Endometrial microvascular endothelial cells (primary cell): ENCODE results near the gene RGS12. TPM values are rescaled to one million over a fixed set of nuclear protein-coding genes. Genes with fewer than 3 reads are reported as not detected.

Experiments
- in situ Hi-C: cut with HindIII; loops from 2 replicates; pipeline ENCODE4 v1.10.0; 2017; ENCODE audit warnings: low sequenced_read_pairs, low pct_unique_long_range_greater_than_20kb; ENCODE audit errors: inconsistent ontology term
- total RNA-seq: library from RNA; depleted of rRNA; stranded (reverse); fragments of >200 nt; gene quantifications from one replicate; pipeline ENCODE4 v1.2.3, GENCODE V29; 2015; ENCODE audit errors: inconsistent ontology term

Gene RGS12
- total RNA-seq, 1 donor from 2014 or later, result 38.2 TPM

DNA sequence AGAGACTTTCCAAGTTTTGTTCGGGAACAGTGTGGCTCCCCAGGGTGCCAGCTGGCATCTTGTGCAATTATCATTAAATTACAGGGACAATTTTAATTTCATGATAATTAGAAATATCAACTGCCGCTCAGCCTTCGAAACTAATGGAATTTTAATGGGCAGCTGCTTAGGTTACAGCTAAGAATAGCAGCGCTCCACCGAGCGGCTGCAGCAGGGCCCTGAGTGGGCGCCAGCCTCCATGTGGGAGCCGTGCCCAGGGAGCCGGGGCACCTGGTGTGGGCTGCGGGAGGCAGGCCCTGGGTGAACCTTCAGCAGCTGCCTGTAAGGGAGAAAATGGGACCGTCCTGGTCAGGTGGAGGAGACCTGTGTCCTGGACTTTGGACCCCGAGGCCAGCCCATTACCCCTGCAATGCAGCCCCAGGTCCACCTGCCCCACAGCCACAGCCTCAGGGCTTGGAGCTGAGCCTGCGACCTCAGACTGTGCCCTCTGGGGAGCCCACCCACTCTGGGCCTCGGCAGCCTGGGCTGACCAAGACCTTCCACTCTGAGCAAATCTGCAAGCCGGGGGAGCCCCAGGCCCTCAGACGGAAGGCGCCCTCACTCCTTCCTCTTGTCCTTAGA is 22.7 kb upstream of the RGS12 start:
- in situ Hi-C loops, result no loop called here

DNA sequence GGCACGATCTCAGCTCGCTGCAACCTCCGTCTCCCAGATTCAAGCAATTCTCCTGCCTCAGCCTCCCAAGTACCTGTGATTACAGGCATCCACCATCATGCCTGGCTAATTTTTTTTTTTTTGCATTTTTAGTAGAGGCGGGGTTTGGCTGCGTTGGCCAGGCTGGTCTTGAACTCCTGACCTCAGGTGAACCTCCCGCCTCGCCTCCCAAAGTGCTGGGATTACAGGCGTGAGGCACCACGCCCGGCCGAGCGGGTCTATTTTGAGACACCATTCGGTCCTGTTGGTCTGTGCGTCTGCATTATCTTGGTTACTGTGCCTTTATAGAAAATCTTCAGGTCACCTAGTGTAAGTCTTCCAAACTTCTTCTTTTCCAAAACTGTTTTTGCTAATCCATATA is 21.7 kb upstream of the RGS12 start:
- in situ Hi-C loops, result no loop called here

- in situ Hi-C loops, result no loop called here
Measured at GRCh38 chr4:3276986-3277385, 15.8 kb upstream of the RGS12 start.

GRCh38 chr4:3280466-3280865 is 12.4 kb upstream of the RGS12 start:
- in situ Hi-C loops, result no loop called here

- in situ Hi-C loops, result no loop called here
Measured at GRCh38 chr4:3283483-3283882, 9.3 kb upstream of the RGS12 start.

- in situ Hi-C loops, result no loop called here
Measured at GRCh38 chr4:3283916-3284315, 8.9 kb upstream of the RGS12 start.

DNA sequence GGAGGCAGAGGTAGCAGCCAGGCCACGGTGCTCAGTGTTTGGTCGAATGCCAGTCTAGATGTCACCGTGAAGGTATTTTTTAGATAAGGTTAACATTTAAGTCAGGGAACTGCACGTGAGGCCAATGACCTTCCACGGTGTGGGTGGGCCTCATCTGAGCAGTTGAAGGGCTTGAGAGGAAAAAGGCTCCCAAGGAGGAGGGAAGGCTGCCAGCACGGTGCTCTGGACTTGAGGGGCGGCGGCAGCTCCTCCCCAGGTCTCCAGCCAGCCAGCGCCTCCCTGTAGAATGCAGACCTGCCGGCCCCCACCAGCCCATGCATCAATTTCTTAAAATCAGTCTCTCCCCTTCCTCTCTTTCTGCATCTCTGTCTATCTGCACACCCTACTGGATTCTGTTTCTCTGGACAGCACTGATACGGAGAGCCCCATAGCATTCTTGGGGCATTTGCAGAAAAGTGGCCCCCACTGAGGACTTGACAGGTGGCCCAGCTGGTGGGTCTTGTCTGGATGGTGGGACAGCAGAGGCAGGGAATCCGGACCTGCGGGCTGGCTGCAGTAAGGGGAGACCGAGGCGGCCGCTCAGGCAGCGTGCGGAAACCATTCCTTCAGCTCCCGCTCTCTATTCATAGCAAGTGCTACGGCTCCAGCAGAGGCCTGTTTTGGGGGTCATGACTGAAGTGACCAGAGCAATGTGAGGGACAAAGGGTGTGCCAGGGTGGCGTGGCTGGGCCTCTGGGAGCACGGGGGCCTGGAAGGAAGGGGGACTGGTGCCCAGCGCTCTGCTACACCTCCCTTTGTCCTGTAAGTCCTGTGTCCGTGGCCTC is 7.9 kb upstream of the RGS12 start:
- in situ Hi-C loops, result no loop called here

DNA sequence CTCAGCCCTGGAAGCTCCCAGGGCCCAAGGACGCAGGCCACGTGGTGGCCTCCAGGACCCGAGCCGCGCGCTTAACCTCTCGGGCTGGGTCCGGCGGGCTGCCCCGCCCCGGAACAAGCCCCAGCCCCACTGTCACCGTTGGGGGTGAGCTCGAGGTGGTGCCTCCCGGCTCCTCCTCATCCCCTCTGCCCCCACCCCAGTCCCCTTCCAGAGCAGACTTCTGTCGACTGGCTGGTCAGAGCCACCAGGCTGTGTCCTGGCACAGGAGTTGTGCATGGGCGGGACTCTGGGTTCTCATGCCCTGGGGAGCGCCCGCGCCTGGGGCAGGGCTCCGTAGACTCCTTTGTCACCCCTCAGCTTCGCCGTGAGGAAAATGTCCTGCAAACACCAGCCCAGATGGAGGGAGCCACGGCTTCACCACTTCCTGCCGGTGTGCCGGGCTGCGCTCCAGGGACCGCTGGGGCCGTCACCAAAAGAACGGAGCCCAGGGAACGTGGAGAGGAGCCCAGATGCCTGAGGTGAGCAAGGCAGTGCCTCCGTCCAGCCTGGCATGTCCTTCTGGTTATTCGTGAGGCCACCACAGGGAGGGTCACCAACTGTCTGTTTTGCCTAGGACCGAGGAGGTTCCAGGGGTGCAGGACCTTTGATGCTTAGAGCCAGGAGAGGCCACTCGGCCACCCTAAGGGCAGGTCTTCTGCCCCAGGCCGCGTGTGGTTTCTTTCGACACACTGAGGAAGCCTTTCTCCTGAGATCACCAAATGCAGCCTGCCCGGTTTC is 7.1 kb upstream of the RGS12 start:
- in situ Hi-C loops, result no loop called here

DNA sequence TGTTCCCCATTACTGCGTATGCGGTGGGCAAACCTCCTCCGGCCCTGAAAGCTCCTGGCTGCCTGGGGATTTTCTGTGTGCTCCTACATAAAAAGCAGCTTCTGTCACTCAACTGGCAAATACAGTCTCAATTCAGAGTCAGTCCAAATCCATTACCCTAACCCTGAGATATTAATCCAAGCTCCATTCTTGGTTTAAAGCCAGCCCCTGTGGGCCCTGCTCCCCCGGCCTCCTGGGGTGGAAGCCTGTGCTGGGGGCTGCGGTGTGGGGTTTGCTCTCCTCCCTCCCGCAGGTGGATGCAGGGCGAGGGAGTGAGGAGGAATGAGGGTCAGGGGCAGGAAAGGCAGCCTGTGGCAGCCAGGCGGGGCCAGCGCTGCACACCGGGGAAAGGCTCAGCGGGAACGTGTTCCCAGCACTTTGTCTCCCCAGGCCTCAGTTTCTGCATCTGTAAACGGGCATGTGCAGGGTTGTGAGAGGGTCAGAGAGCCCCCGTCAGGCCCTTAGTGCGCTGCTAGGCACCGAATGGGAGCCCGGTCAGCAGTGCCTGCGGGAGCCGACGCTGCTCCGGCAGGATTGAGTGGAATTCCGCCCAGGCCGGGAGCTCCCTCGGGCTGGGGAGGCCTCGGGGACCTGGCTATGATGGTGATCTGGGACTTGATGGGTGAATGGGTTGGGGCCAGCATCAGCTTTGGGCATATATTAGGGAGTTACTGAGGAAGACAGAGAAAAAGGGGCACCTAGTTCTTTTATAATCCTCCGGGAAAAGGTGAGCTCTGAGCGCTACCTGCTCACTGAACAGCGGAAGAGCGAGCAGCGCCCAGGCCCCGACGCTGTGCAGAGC is 6.3 kb upstream of the RGS12 start:
- in situ Hi-C loops, result no loop called here

DNA sequence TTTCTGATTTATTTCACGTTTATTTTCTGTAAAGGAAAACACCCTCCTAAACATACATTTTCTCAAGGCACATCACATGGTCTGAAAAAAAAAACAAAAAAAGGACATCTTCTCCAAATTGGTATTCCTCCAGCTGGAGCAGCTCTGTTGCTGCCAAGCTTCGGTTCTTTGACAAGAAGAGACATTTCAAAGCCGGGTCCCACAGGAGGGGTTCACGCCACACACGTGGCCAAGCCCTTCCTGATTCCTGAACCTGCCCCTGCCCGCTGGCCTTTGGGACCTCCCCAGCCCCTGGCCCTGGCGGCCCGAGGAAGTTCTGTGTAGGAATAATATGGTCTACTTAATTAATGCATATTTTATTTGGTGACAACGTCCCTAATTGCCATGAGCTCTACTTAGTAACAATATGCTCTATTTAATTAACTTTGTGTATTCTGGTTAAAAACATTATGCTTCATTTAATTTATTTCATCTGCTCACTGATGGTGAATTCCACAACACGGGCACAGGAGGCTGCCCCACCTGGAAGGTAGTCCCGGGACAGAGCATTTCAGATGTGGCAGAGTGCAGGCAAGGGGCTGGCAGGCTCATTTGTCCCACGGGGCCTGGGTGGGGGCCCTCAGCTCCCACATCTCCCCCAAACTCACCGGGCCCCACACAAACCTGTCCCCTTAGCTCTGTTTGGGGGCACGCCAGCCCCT is 5.4 kb upstream of the RGS12 start:
- in situ Hi-C loops, result no loop called here

GRCh38 chr4:3287972-3288570 is 4.8 kb upstream of the RGS12 start:
- in situ Hi-C loops, result no loop called here

DNA sequence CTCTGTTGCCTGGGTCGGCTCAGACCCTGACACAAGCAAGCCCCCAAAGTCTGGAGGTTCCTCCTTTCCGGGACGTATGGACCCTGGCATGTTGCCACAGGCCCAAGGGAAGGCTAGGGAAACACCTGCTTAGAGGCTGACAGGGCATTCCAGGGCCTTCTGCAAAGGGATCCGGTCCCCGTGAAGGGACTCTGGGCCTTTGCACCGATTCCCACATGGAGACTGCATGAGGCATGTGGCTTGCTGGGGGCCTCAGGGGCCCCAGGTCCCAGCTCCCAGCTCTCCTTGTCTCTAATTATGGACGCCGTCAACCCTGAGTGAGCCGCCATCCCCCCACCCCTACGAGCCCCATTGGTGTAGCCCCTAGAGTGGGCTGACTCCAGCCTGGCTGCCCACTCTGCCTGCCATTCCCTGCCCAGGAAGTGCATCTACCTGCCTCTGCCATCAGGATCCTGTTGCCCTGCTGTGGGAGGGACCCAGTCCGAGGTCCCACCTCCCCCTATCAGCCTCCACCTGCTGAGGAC is 4.2 kb upstream of the RGS12 start:
- in situ Hi-C loops, result no loop called here

DNA sequence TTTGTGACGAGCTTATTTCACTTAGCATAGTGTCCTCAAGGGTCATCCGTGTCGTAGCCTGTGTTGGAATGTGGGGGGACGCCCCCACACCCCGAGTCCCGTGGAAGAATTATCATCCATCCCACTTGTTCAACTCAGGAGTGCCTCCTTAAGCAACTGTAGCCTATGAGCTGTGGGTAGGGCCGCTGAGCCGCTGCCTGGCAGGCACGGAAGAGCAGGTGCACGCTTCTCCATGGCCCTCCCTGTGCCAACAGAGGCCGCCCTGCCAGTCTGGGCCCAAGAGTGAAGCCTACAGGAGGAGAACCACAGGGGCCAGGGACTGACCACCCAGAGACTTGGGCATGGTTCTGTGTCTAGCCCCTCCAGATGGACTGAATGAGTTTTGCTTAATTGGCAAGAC is 2.3 kb upstream of the RGS12 start:
- in situ Hi-C loops, result no loop called here

GRCh38 chr4:3290889-3291321 is 1.9 kb upstream of the RGS12 start:
- in situ Hi-C loops, result no loop called here

DNA sequence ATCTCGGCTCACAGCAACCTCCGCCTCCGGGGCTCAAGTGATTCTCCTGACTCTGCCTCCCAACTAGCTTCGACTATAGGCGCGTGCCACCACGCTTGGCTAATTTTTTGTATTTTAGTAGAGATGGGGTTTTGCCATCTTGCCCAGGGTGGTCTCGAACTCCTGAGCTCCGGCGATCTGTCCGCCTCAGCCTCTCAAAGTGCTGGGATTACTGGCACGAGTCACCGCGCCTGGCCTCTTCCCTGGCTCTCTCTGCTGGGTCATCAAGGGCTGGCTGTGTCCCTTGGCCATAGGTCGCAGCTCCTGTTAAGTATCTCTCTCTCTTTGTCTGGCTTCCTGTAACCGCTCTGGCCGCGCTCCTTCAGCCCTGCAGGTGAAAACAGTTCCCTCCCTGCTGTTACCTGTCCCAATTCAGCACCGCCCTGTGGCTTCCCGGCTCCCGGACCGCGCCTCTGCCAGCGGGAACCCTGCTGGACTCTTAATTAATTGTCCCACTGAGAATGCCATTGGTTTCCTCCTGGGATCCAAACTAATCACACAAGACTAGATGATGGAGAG is 1.3 kb upstream of the RGS12 start:
- in situ Hi-C loops, result no loop called here

DNA sequence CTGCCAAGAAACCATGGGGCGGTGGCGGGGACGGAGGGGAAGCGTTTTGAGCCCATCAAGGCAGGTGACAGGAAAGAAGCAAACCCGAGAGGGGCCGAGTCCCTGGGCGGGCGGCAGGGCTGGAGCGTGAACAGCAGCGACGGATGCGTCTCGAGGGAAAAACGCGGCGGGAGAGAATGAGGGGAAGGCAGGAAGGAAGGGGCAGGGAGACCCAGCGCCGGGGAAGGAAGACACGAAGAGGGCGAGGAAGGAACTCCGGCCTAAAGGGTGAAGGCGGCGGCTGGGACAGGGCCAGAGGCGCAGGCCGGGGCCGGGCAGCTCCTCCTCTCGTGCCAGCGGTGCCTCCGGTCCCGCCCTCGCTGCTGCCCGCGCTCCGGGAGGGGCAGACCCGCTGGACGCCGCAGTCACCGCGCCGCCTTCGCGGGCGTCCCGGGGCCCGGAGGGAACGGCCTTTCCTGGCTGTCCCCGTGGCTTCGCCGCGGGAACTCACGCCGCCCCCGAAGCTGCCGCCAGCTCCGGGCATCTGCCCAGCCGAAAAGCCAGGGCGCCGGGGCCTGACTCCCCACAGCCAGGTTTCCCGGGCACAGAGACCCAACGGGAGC is 751 bp upstream of the RGS12 start:
- in situ Hi-C loops, result no loop called here
